MCF 10A (cell line): ENCODE results near the gene CIP2A. TPM values are rescaled to one million over a fixed set of nuclear protein-coding genes. Genes with fewer than 3 reads are reported as not detected.
"Not testable (repeated sequence)": the region's sequence is repeated elsewhere in the genome, so short reads cannot be mapped to it uniquely, and the experiment has no call there.

Source experiments
- Bru-seq: library from RNA; stranded (reverse); fragments of 400-500 nt; gene quantifications from one replicate; lab custom pipeline; 2021; lab: Mats Ljungman, UMichigan
- BruChase-seq, 2 experiments: library from RNA; stranded (reverse); fragments of 400-500 nt; gene quantifications; one replicate each; lab custom pipeline; 2021; lab: Mats Ljungman, UMichigan
- BruUV-seq: library from RNA; stranded (reverse); fragments of 400-500 nt; replicated peaks from 2 replicates; lab custom pipeline; 2021; lab: Mats Ljungman, UMichigan
- CTCF ChIA-PET: fragments of 300-600 bp; sonication (Branson Sonifier 250); formaldehyde crosslinking; extraction: SDS; loops from one replicate; lab custom pipeline; 2021; ENCODE audit warnings: antibody characterized with exemption, inconsistent platforms; lab: Yijun Ruan, JAX
- POLR2A ChIA-PET: fragments of 300-600, 350-650 bp; sonication (Branson Sonifier 250); formaldehyde crosslinking; extraction: SDS; loops from one replicate; lab custom pipeline; 2020; ENCODE audit warnings: antibody characterized with exemption, inconsistent platforms; lab: Yijun Ruan, JAX
- DNase-seq: peaks from one replicate; pipeline ENCODE4 v3.0.0-alpha.2; 2018; ENCODE audit not compliant: unreplicated experiment
- H3K27ac Mint-ChIP-seq: one replicate; pipeline ENCODE4 v1.8.0; 2022; ENCODE audit warnings: mild to moderate bottlenecking, low read depth, mixed read lengths; ENCODE audit not compliant: unreplicated experiment
- H3K27me3 Mint-ChIP-seq: one replicate; pipeline ENCODE4 v1.8.0; 2022; ENCODE audit warnings: mixed read lengths; ENCODE audit not compliant: insufficient read depth, unreplicated experiment
- H3K36me3 Mint-ChIP-seq: one replicate; pipeline ENCODE4 v1.8.0; 2022; ENCODE audit warnings: mild to moderate bottlenecking, moderate library complexity, mixed read lengths; ENCODE audit not compliant: insufficient read depth, unreplicated experiment
- H3K4me1 Mint-ChIP-seq: one replicate; pipeline ENCODE4 v1.8.0; 2022; ENCODE audit warnings: mixed read lengths; ENCODE audit not compliant: insufficient read depth, unreplicated experiment
- H3K4me3 Mint-ChIP-seq: one replicate; pipeline ENCODE4 v1.8.0; 2022; ENCODE audit warnings: mild to moderate bottlenecking, moderate library complexity, mixed read lengths; ENCODE audit not compliant: unreplicated experiment
- H3K9me3 Mint-ChIP-seq: one replicate; pipeline ENCODE4 v1.8.0; 2022; ENCODE audit warnings: mixed read lengths; ENCODE audit not compliant: unreplicated experiment
- CTCF ChIP-seq: fragments of 200-600 bp; IDR thresholded peaks from one replicate; pipeline ENCODE4 v1.8.0; 2022; ENCODE audit warnings: antibody characterized with exemption, mild to moderate bottlenecking; ENCODE audit not compliant: unreplicated experiment
- intact Hi-C: fragments of 100-400 bp; cut with micrococcal nuclease; formaldehyde crosslinking; loops from 2 replicates; pipeline ENCODE4 v1.14.1; 2022
- long read RNA-seq: library from polyadenylated mRNA; stranded (forward); transcript quantifications from one replicate; pipeline ENCODE4 v2.0.0, GENCODE V29; 2022
- total RNA-seq: library from RNA; stranded (reverse); gene quantifications from 2 replicates; pipeline ENCODE4 v1.2.3, GENCODE V29; 2022

The CIP2A gene
- total RNA-seq = 15.5 and 23.9 TPM in 2 replicates
- percentile 73 among the genes with signal in this experiment for Bru-seq, nascent RNA
- BruChase-seq, experiment 1, labeled RNA remaining after a 6-hour chase = percentile 70 among the genes with signal in this experiment
- percentile 67 among the genes with signal in this experiment for BruChase-seq, experiment 2, labeled RNA remaining after a 2-hour chase
- long read RNA-seq, full-length matches to known transcripts = 1 of 5 reads
- long read RNA-seq, partial matches to known transcripts = 1 of 5 reads
- long read RNA-seq, other reads (novel, unspliced or antisense) = 3 of 5 reads

- Mint-ChIP-seq H3K27ac (peak within 1 kb of the TSS; percentile 100), H3K27me3 (no peaks in the 10 kb centered on the region), H3K36me3 (no peaks in the 10 kb centered on the region), H3K4me1 (peaks cover 46% of the 10 kb centered on the region), H3K4me3 (peak within 1 kb of the TSS; percentile 98), H3K9me3 (no peaks in the 10 kb centered on the region)
- TSS peak; percentile 39 for BruUV-seq
- peak; percentile 93 for DNase-seq
- ChIA-PET POLR2A (interaction anchor here (0.6 to 3.2 kb wide), 20 partner anchors 8 to 960 kb away, joined by 3 to 20 read pairs (median 4); partner anchors contain the start of gene IFT57), CTCF (interaction anchor here (0.6 to 3.5 kb wide), 10 partner anchors 9 to 325 kb away, joined by 3 to 15 read pairs (median 3); no protein-coding TSS in a partner anchor)
- TF ChIP-seq CTCF = no peak
- intact Hi-C loops = no loop called here
These were observed at the start of gene CIP2A, which contains the start of gene DZIP3 for GRCh38 chr3:108589081-108589997. Gene CIP2A (minus strand): TSS chr3:108589438. CDS start chr3:108589375, 63 bp downstream. Gene DZIP3 (plus strand): TSS chr3:108589722. CDS start chr3:108605407, 15,685 bp downstream.

- Mint-ChIP-seq H3K4me3 (no peak overlapping the region), H3K36me3 (no peaks in the 10 kb centered on the region), H3K27me3 (no peaks in the 10 kb centered on the region), H3K27ac (no peak overlapping the region), H3K9me3 (no peaks in the 10 kb centered on the region), H3K4me1 (no peaks in the 10 kb centered on the region)
- CTCF ChIA-PET = interaction anchor here (0.5 kb wide), 1 partner anchor 297 kb away, joined by 3 read pairs; no protein-coding TSS in a partner anchor
- DNase-seq = no peak
- POLR2A ChIA-PET = no interaction called here
- TF ChIP-seq CTCF = no peak
- no TSS peak for BruUV-seq
- intact Hi-C loops = no loop called here
These were observed 40.7 kb upstream of the CIP2A start for GRCh38 chr3:108629974-108630373.

GRCh38 chr3:108623504-108623903, 34.3 kb upstream of the CIP2A start:
- Mint-ChIP-seq H3K36me3 (peaks cover 3% of the 10 kb centered on the region), H3K27ac (no peak overlapping the region), H3K9me3 (no peaks in the 10 kb centered on the region), H3K4me1 (no peaks in the 10 kb centered on the region), H3K27me3 (no peaks in the 10 kb centered on the region), H3K4me3 (no peak overlapping the region)
- ChIA-PET CTCF (interaction anchor here (0.6 to 1.0 kb wide), 4 partner anchors 12 to 416 kb away, joined by 3 to 5 read pairs (median 3); partner anchors contain the start of gene CIP2A), POLR2A (no interaction called here)
- intact Hi-C loops = no loop called here
- BruUV-seq = no TSS peak
- no peak for TF ChIP-seq CTCF
- DNase-seq = no peak

GRCh38 chr3:108620250-108620649, 31.0 kb upstream of the CIP2A start:
- Mint-ChIP-seq H3K36me3 (peaks cover 7% of the 10 kb centered on the region), H3K27me3 (no peaks in the 10 kb centered on the region), H3K9me3 (no peaks in the 10 kb centered on the region), H3K4me1 (no peaks in the 10 kb centered on the region), H3K27ac (no peak overlapping the region), H3K4me3 (no peak overlapping the region)
- DNase-seq = no peak
- intact Hi-C loops = no loop called here
- no peak for TF ChIP-seq CTCF
- POLR2A ChIA-PET = no interaction called here
- CTCF ChIA-PET = no interaction called here
- BruUV-seq = no TSS peak

- H3K27me3 Mint-ChIP-seq, intact Hi-C loops, H3K27ac Mint-ChIP-seq, H3K36me3 Mint-ChIP-seq, DNase-seq, H3K4me3 Mint-ChIP-seq, POLR2A ChIA-PET, BruUV-seq, H3K4me1 Mint-ChIP-seq, H3K9me3 Mint-ChIP-seq: not testable (repeated sequence)
- CTCF ChIA-PET = interaction anchor here (0.7 kb wide), 1 partner anchor 292 kb away, joined by 3 read pairs; no protein-coding TSS in a partner anchor
These were observed 26.9 kb upstream of the CIP2A start for GRCh38 chr3:108616090-108616489.
